Measurements from ENCODE around the gene TNS4. TPM values are rescaled to one million over a fixed set of nuclear protein-coding genes. Genes with fewer than 3 reads are reported as not detected.

Gene TNS4
- polyA plus RNA-seq, 1 experiment = 0.07 TPM

DNA sequence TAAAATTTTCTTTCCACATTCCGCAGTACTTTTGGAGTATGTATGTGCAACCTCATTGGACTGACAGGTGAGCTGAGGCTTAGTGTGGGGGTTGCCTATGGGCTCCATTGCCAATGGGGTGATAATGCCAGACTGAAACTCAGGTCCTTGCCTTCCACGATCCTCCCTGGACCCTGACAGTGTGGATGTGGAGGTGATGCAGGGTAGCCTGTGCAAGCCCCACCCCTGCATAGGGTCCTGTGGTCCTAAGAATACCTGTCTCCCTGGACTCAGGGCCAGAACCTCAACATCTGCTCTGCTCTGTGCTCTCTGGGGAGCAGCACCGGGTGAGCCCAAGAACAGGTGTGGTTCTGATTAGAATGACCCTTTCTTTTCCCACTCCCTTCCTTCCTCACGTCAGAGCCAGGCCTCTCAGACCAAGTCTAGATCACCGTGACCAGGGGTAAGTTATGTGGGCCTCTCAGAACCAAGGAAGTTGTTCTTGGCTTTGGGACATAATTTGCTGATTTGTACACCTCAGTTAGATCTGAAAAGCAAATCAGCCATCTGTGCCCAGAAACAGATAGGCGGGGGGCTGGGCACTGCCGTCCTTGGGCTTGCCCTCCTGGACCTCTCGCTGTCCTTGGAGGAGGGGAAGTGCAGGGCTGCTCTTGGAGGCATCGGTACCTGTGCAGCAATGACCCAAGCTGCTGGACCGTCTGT is 8.4 kb upstream of the TNS4 start:
- CTCF ChIA-PET = interaction anchor here (1.5 to 2.3 kb wide), 2 partner anchors 24 to 33 kb away, joined by 5 to 6 read pairs; no protein-coding TSS in a partner anchor
- TF ChIP-seq, protein P1, sequence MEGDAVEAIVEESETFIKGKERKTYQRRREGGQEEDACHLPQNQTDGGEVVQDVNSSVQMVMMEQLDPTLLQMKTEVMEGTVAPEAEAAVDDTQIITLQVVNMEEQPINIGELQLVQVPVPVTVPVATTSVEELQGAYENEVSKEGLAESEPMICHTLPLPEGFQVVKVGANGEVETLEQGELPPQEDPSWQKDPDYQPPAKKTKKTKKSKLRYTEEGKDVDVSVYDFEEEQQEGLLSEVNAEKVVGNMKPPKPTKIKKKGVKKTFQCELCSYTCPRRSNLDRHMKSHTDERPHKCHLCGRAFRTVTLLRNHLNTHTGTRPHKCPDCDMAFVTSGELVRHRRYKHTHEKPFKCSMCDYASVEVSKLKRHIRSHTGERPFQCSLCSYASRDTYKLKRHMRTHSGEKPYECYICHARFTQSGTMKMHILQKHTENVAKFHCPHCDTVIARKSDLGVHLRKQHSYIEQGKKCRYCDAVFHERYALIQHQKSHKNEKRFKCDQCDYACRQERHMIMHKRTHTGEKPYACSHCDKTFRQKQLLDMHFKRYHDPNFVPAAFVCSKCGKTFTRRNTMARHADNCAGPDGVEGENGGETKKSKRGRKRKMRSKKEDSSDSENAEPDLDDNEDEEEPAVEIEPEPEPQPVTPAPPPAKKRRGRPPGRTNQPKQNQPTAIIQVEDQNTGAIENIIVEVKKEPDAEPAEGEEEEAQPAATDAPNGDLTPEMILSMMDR (IDR thresholded peaks at IDR 0.05; ENCODE audit: low read depth, low read length) = no peak
- POLR2A ChIA-PET = no interaction called here

DNA sequence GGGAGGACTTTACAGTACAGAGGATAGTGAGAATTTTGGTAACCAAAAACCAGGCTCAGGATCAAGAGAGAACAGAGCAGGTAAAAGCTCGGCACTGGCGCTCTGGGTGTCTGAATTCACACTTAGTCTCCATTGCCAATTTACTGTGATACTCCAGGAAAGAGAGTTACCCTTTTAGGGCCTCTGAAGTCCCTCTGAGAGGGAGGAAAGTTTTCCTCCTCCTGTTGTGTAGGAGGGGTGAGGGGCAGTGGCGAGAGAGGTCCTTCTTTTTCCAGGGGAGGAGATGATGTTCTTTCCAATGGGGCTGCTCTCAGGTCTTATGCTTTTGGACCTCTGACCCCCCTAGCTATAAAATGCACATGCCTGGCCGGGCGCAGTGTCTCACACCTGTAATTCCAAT is 5.4 kb upstream of the TNS4 start:
- ChIA-PET POLR2A (no interaction called here), CTCF (no interaction called here)
- no peaks in the 10 kb centered on the region; the same call in 1 of the 2 replicates for H3K9me3 ChIP-seq (ENCODE audit: control insufficient read depth, insufficient read depth, low read length)
- no peak overlapping the region for H3K27ac ChIP-seq (ENCODE audit: low read depth, low read length)
- H3K4me3 ChIP-seq (ENCODE audit: low read depth, low read length) = no peak overlapping the region
- TF ChIP-seq, protein P1 (IDR thresholded peaks at IDR 0.05; ENCODE audit: low read depth, low read length) = no peak
- no peaks in the 10 kb centered on the region for H3K27me3 ChIP-seq (ENCODE audit: control insufficient read depth, insufficient read depth, low read length)
- DNase-seq (ENCODE audit: low read depth, low spot score) = no peak

More for the DNA sequence above, 8.4 kb upstream of the TNS4 start:
- H3K9me3 ChIP-seq (ENCODE audit: control insufficient read depth, insufficient read depth, low read length) = no peaks in the 10 kb centered on the region; the same call in 1 of the 2 replicates
- no peak for DNase-seq (ENCODE audit: low read depth, low spot score)
- no peaks in the 10 kb centered on the region for H3K27me3 ChIP-seq (ENCODE audit: control insufficient read depth, insufficient read depth, low read length)
- no peak overlapping the region for H3K27ac ChIP-seq (ENCODE audit: low read depth, low read length)
- H3K4me3 ChIP-seq (ENCODE audit: low read depth, low read length) = no peak overlapping the region

GRCh38 chr17:40503154-40503553 is 1.7 kb upstream of the TNS4 start:
- ChIA-PET CTCF (no interaction called here), POLR2A (interaction anchor here (0.6 kb wide), 1 partner anchor 221 kb away, joined by 3 read pairs; no protein-coding TSS in a partner anchor)
- Histone ChIP-seq H3K27ac (ENCODE audit: low read depth, low read length) (no peak overlapping the region), H3K9me3 (ENCODE audit: control insufficient read depth, insufficient read depth, low read length) (no peaks in the 10 kb centered on the region; the same call in 1 of the 2 replicates), H3K4me3 (ENCODE audit: low read depth, low read length) (no peak overlapping the region), H3K27me3 (ENCODE audit: control insufficient read depth, insufficient read depth, low read length) (no peaks in the 10 kb centered on the region)
- DNase-seq (ENCODE audit: low read depth, low spot score) = no peak
- TF ChIP-seq, protein P1 (IDR thresholded peaks at IDR 0.05; ENCODE audit: low read depth, low read length) = no peak

GRCh38 chr17:40502716-40503115 is 1.3 kb upstream of the TNS4 start:
- TF ChIP-seq, protein P1 (IDR thresholded peaks at IDR 0.05; ENCODE audit: low read depth, low read length) = no peak
- Histone ChIP-seq H3K27ac (ENCODE audit: low read depth, low read length) (no peak overlapping the region), H3K9me3 (ENCODE audit: control insufficient read depth, insufficient read depth, low read length) (no peaks in the 10 kb centered on the region; the same call in 1 of the 2 replicates), H3K4me3 (ENCODE audit: low read depth, low read length) (no peak overlapping the region), H3K27me3 (ENCODE audit: control insufficient read depth, insufficient read depth, low read length) (no peaks in the 10 kb centered on the region)
- no peak for DNase-seq (ENCODE audit: low read depth, low spot score)
- ChIA-PET CTCF (no interaction called here), POLR2A (no interaction called here)

- no peak overlapping the region for H3K4me3 ChIP-seq (ENCODE audit: low read depth, low read length)
- H3K9me3 ChIP-seq (ENCODE audit: control insufficient read depth, insufficient read depth, low read length) = no peaks in the 10 kb centered on the region; the same call in 1 of the 2 replicates
- POLR2A ChIA-PET = no interaction called here
- TF ChIP-seq, protein P1 (IDR thresholded peaks at IDR 0.05; ENCODE audit: low read depth, low read length) = no peak
- no peak overlapping the region for H3K27ac ChIP-seq (ENCODE audit: low read depth, low read length)
- CTCF ChIA-PET = no interaction called here
- no peak for DNase-seq (ENCODE audit: low read depth, low spot score)
- H3K27me3 ChIP-seq (ENCODE audit: control insufficient read depth, insufficient read depth, low read length) = no peaks in the 10 kb centered on the region
These were observed 714 bp downstream of the TNS4 start for GRCh38 chr17:40500709-40501108.

Measured in AG04450 (cell line).